Activated CD4-positive, CD25-positive, alpha-beta regulatory T cell treated with anti-CD3 and anti-CD28 coated beads, Interleukin-2, amount 50 U/mL, for 24 hours (primary cell): ENCODE data around the gene EIF2S2.

Source experiments
- ATAC-seq, 2 donors: fragments of 150-1000 bp; cut with Tn5 transposase; one replicate each; pipeline ENCODE4 v1.10.0; 2021; ENCODE audit warnings: mild to moderate bottlenecking in 1 of 2, moderate library complexity in 1 of 2

EIF2S2 gene

GRCh38 chr20:34115232-34115631 lies 3.2 kb upstream of the EIF2S2 start:
- no peak for ATAC-seq

GRCh38 chr20:34114809-34115208 lies 2.8 kb upstream of the EIF2S2 start:
- ATAC-seq = no peak

- ATAC-seq = no peak
These were observed 608 bp upstream of the EIF2S2 start for GRCh38 chr20:34112600-34113101.

GRCh38 chr20:34110745-34111641 lies 1.1 kb downstream of the EIF2S2 start:
- peak; percentile 2 to 12 for ATAC-seq

GRCh38 chr20:34110025-34110744 lies 1.9 kb downstream of the EIF2S2 start:
- ATAC-seq = no peak

- ATAC-seq = no peak
These were observed 2.6 kb downstream of the EIF2S2 start for GRCh38 chr20:34109442-34109841.

GRCh38 chr20:34108616-34109174 lies 3.3 kb downstream of the EIF2S2 start:
- ATAC-seq = peak; percentile 35 to 50

GRCh38 chr20:34105978-34106675 lies 5.9 kb downstream of the EIF2S2 start:
- ATAC-seq = no peak

GRCh38 chr20:34104059-34104458 lies 8.0 kb downstream of the EIF2S2 start:
- no peak for ATAC-seq

- peak in 1 of 2 donors; percentile 51 for ATAC-seq
These were observed 9.7 kb downstream of the EIF2S2 start for GRCh38 chr20:34102342-34102741.

GRCh38 chr20:34100576-34100975 lies 11.5 kb downstream of the EIF2S2 start:
- ATAC-seq = no peak

GRCh38 chr20:34099675-34100074 lies 12.4 kb downstream of the EIF2S2 start:
- ATAC-seq = no peak

- ATAC-seq = no peak
These were observed 13.5 kb downstream of the EIF2S2 start for GRCh38 chr20:34098570-34098969.

- ATAC-seq = no peak
These were observed 15.2 kb downstream of the EIF2S2 start for GRCh38 chr20:34096699-34097444.

- ATAC-seq = no peak
These were observed 16.2 kb downstream of the EIF2S2 start for GRCh38 chr20:34095825-34096224.

GRCh38 chr20:34093895-34094294 lies 18.1 kb downstream of the EIF2S2 start:
- ATAC-seq = no peak

GRCh38 chr20:34091637-34092200 lies 20.3 kb downstream of the EIF2S2 start:
- ATAC-seq = no peak

- ATAC-seq = no peak
These were observed 21.4 kb downstream of the EIF2S2 start for GRCh38 chr20:34090645-34091044.

GRCh38 chr20:34089655-34090345 lies 22.2 kb downstream of the EIF2S2 start:
- ATAC-seq = no peak

- ATAC-seq = no peak
These were observed 22.9 kb downstream of the EIF2S2 start for GRCh38 chr20:34089175-34089479.
